ENCODE measurements around the gene POPDC3. TPM values are rescaled to one million over a fixed set of nuclear protein-coding genes. Genes with fewer than 3 reads are reported as not detected.
A peak's percentile ranks its signal among the peaks of the same experiment; 100 is the strongest.

POPDC3 gene
- total and polyA plus RNA-seq, 2 of the 4 experiments (the other 2 are of a cell fraction) = 22.7 to 25.8 TPM

DNA sequence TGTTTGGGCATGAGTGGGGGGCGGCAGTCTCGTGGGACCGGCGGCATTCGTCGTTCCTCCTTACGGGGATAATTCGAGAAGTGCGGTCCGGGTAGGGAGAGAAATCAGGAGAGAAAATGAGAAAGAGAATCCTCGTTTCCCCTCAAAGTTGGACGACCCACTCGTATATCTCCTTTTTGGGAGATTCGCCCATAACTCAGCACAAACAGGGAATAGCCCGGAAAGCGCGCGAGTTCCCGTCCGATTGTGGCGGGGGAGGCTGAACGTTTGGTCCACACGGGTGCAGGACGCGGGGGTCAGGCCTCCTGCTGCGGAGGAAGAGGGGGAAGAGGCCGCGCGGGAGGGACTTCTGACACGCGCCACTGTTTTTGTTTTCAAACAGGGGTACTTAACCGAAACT, 42.4 kb downstream of the POPDC3 start:
- DNase-seq (no peak), ATAC-seq (ENCODE audit: low read depth) (peak; percentile 1; the same call in 1 of the 2 replicates)
- Histone ChIP-seq H4K20me1 (ENCODE audit: insufficient read depth, low read length) (peaks cover 4% of the 10 kb centered on the region; the same call in 1 of the 2 replicates), H2AFZ (replicated peaks; ENCODE audit: low read length, poor library complexity) (peak overlapping the region; percentile 97), H3K4ac (ENCODE audit: low read depth, low read length) (peak overlapping the region; percentile 72; the same call in 1 of the 2 replicates), H3K56ac (ENCODE audit: extremely low read depth, insufficient read depth, low read length) (peak overlapping the region; percentile 26; the same call in 1 of the 2 replicates), H3K9me3 (ENCODE audit: control insufficient read depth, insufficient read depth, low read length) (no peaks in the 10 kb centered on the region), H3K27me3 (ENCODE audit: control insufficient read depth, insufficient read depth, low read length) (no peaks in the 10 kb centered on the region), H2BK20ac (ENCODE audit: low read depth, low read length) (no peak overlapping the region), H4K8ac (ENCODE audit: low read depth in 2 of 2, low read length in 2 of 2) (peak overlapping the region; percentile 63 to 71; a peak in 3 of 4 replicates), H3K79me1 (ENCODE audit: low read depth in 1 of 2, low read length in 2 of 2) (peaks cover 4 to 16% of the 10 kb centered on the region in 2 experiments; a peak in 2 of 4 replicates), H3K4me3 (ENCODE audit: insufficient read depth, low read depth, low read length) (peak overlapping the region; percentile 86), H3K9ac (ENCODE audit: low read depth, low read length) (peak overlapping the region; percentile 76), H2AK5ac (ENCODE audit: low read depth, low read length) (no peak overlapping the region), H2AK9ac (replicated peaks; ENCODE audit: low read depth, low read length, poor library complexity) (peak overlapping the region; percentile 44), H2BK5ac (ENCODE audit: low read depth, low read length, poor library complexity, severe bottlenecking) (no peak overlapping the region), H3K4me2 (ENCODE audit: low read depth, low read length) (peak overlapping the region; percentile 81), H2BK15ac (ENCODE audit: low read depth, low read length) (no peak overlapping the region), H3K9me1 (ENCODE audit: insufficient read depth, low read length) (peaks cover 3% of the 10 kb centered on the region; the same call in 1 of the 2 replicates), H2BK120ac (ENCODE audit: low read depth, low read length) (peak overlapping the region; percentile 73), H3K18ac (ENCODE audit: low read depth, low read length) (no peak overlapping the region), H4K91ac (ENCODE audit: insufficient read depth, low read depth, low read length) (no peak overlapping the region), H3K36me3 (ENCODE audit: control insufficient read depth, insufficient read depth, low read length) (no peaks in the 10 kb centered on the region; the same call in 1 of the 2 replicates), H4K5ac (ENCODE audit: low read depth, low read length) (0 out of 2 replicates have a peak overlapping the region, but pooled peaks have one; percentile 1), H3K27ac (ENCODE audit: insufficient read depth, low read length) (peak overlapping the region; percentile 14; the same call in 1 of the 2 replicates), H3K4me1 (ENCODE audit: control insufficient read depth, insufficient read depth, low read length) (no peaks in the 10 kb centered on the region), H3K14ac (replicated peaks; ENCODE audit: low read depth, low read length) (peak overlapping the region; percentile 94), H3K23ac (ENCODE audit: low read depth, low read length) (peak overlapping the region; percentile 87)
- 40% methylated on average over 2 of the region's 32 CpGs; no CpG with 5 or more reads in 1 of the 2 experiments for WGBS, 2 experiments (ENCODE audit: extremely low coverage in 2 of 2, insufficient read length in 1 of 2)
- TF ChIP-seq RFX5 (IDR thresholded peaks at IDR 0.05; ENCODE audit: low read depth, low read length) (no peak), POLR2A (IDR thresholded peaks at IDR 0.05; ENCODE audit: low read depth, low read length) (no peak), BHLHE40 (IDR thresholded peaks at IDR 0.05; ENCODE audit: low read depth, low read length) (no peak)
- BruUV-seq (replicated peaks) = no TSS peak
- dilution Hi-C loops (cut with HindIII; ENCODE audit: low sequenced_read_pairs, unreplicated experiment) (no loop called here), in situ Hi-C loops (cut with MboI; ENCODE audit: low sequenced_read_pairs) (no loop called here), intact Hi-C loops (cut with micrococcal nuclease) (loop anchor here (1.0 to 2.0 kb wide), 2 partner anchors 32 to 265 kb away; partner anchors contain the start of gene PREP)
- POLR2A ChIA-PET (ENCODE audit: unreplicated experiment) = no interaction called here
- CTCF ChIA-PET = interaction anchor here (1.1 to 1.4 kb wide), 3 partner anchors 17 to 264 kb away, joined by 3 to 4 read pairs (median 3); no protein-coding TSS in a partner anchor

All from IMR-90 (cell line).